SJCRH30 (cell line): Measurements from ENCODE around the gene CTNNA2. TPM values are rescaled to one million over a fixed set of nuclear protein-coding genes. Genes with fewer than 3 reads are reported as not detected.

ENCODE experiments used
- DNase-seq, 2 experiments: peaks; one replicate each; pipeline ENCODE4 v3.0.0-alpha.2; 2015 to 2020
- H3K27ac ChIP-seq: fragments of 250-450 bp; sonication (Bioruptor Pico); 2 replicates; pipeline ENCODE4 v1.5.1; 2020; ENCODE audit warnings: mild to moderate bottlenecking, moderate library complexity
- H3K27me3 ChIP-seq: fragments of 250-450 bp; sonication (Bioruptor Pico); 2 replicates; pipeline ENCODE4 v1.5.1; 2020; ENCODE audit warnings: mild to moderate bottlenecking, moderate library complexity
- H3K36me3 ChIP-seq: fragments of 250-450 bp; sonication (Bioruptor Pico); 2 replicates; pipeline ENCODE4 v1.5.1; 2020; ENCODE audit warnings: mild to moderate bottlenecking, moderate library complexity
- H3K4me1 ChIP-seq: fragments of 250-450 bp; sonication (Bioruptor Pico); 2 replicates; pipeline ENCODE4 v1.5.1; 2020; ENCODE audit warnings: mild to moderate bottlenecking, moderate library complexity
- H3K4me3 ChIP-seq: fragments of 250-450 bp; sonication (Bioruptor Pico); 2 replicates; pipeline ENCODE4 v1.5.1; 2020; ENCODE audit warnings: mild to moderate bottlenecking, moderate library complexity
- H3K9me3 ChIP-seq: fragments of 250-450 bp; sonication (Bioruptor Pico); replicated peaks from 2 replicates; pipeline ENCODE4 v1.5.1; 2020; ENCODE audit warnings: mild to moderate bottlenecking, moderate library complexity
- total RNA-seq: library from RNA; depleted of rRNA; stranded (reverse); fragments of >200 nt; shearing (Covaris generic); gene quantifications from 2 replicates; pipeline ENCODE4 v1.2.3, GENCODE V29; 2014

The CTNNA2 gene
- total RNA-seq, 1 experiment from 2014 or later = not detected

DNA sequence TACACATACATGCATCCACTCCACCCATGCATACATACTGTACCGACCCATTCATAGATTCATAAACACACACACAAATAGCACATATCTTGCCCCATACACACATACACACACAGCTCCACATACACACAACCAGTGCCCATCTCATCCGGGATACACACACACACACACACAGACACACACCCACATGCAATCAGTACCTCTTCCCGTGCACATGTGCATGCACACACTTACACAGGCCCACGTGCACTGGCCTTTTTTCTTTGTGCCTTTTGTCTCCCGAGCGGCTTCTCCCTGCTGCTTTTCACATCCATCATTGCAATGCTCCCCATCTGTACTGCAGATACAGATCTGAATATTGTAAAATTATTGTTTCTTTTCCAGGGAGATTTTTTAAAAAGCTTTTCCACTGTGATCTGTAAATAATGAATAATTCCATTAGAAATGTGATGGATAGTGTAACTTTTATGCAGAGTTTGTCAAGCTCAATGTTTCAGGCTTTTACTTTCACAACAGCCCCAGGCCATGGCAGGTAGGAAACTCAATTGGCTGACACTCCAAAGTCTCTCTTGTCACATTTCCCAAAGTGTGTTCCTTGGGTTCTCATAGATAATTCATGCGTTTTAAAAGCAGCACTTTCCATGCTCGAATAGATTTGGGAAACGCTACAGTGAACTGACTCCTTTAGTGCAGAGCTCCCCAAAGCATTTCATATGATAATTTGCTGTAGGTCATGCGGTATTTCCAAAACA is 393.5 kb downstream of the CTNNA2 start:
- no peaks in the 10 kb centered on the region for H3K36me3 ChIP-seq
- DNase-seq = no peak
- no peak overlapping the region for H3K4me3 ChIP-seq
- peaks cover 23% of the 10 kb centered on the region; the same call in 1 of the 2 replicates for H3K27me3 ChIP-seq
- H3K27ac ChIP-seq = no peak overlapping the region
- no peaks in the 10 kb centered on the region for H3K9me3 ChIP-seq
- H3K4me1 ChIP-seq = no peaks in the 10 kb centered on the region

DNA sequence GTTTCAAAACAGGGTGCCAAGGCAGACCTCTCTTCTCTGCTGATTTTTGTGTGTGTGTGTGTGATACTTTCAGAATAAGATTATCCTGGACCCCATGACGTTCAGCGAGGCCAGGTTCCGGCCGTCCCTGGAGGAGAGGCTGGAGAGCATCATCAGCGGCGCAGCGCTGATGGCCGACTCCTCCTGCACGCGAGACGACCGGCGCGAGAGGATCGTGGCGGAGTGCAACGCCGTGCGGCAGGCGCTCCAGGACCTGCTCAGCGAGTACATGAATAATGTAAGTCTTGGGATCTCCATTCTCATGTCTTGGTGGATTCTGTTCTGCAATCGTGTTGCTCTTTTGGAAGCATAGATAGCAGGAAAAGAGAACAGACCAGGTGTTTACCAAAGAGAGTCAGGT is 396.7 kb downstream of the CTNNA2 start:
- DNase-seq = no peak
- no peaks in the 10 kb centered on the region for H3K36me3 ChIP-seq

DNA sequence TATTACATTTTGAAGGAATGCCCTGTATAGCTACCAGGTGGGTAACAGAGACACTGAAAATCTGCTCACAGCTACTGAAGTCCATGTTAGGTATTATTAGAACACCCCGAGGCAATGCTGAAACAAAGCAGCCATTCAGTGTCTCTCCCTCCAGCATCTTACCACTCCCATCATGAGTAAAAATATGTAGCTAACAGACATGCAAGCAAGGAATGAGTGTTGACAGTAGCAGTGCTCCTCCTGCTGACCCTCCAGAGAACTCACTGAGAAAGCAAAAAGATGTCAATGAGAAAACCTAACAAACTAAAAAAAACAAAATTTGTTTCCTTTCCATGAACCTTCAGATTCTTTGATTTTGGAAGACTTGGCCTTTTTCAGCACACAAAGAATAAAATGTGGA is 397.8 kb downstream of the CTNNA2 start:
- no peak overlapping the region for H3K27ac ChIP-seq
- peaks cover 12% of the 10 kb centered on the region; the same call in 1 of the 2 replicates for H3K27me3 ChIP-seq
- no peaks in the 10 kb centered on the region for H3K36me3 ChIP-seq
- peak in 1 of 2 experiments; percentile 3 for DNase-seq
- H3K4me1 ChIP-seq = no peaks in the 10 kb centered on the region
- no peak overlapping the region for H3K4me3 ChIP-seq
- no peaks in the 10 kb centered on the region for H3K9me3 ChIP-seq

More for the DNA sequence above, 396.7 kb downstream of the CTNNA2 start:
- Histone ChIP-seq H3K9me3 (no peaks in the 10 kb centered on the region), H3K27me3 (peaks cover 8% of the 10 kb centered on the region; the same call in 1 of the 2 replicates), H3K4me3 (no peak overlapping the region), H3K4me1 (no peaks in the 10 kb centered on the region), H3K27ac (no peak overlapping the region)

DNA sequence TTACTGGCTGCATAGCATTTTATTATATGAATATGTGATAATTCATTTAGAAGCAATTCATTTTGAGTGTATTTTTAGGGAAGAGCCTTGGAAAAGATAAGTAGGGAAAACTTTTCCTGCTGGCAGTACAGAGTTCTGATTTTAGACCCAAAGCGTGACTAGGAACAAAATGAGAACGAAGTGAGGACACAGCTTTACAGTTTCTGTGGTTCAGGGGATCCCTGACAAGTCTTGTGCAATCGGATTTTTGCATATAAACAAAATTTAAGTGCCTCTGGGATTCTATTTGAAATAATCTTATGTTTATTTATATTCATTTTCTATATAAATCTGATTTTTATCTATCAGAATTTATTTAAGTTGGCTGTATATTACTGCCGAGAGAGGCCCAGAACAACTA is 402.6 kb downstream of the CTNNA2 start:
- H3K9me3 ChIP-seq = no peaks in the 10 kb centered on the region
- peaks cover 8% of the 10 kb centered on the region; the same call in 1 of the 2 replicates for H3K27me3 ChIP-seq
- DNase-seq = no peak
- H3K27ac ChIP-seq = no peak overlapping the region
- no peaks in the 10 kb centered on the region for H3K4me1 ChIP-seq
- H3K36me3 ChIP-seq = no peaks in the 10 kb centered on the region
- H3K4me3 ChIP-seq = no peak overlapping the region

DNA sequence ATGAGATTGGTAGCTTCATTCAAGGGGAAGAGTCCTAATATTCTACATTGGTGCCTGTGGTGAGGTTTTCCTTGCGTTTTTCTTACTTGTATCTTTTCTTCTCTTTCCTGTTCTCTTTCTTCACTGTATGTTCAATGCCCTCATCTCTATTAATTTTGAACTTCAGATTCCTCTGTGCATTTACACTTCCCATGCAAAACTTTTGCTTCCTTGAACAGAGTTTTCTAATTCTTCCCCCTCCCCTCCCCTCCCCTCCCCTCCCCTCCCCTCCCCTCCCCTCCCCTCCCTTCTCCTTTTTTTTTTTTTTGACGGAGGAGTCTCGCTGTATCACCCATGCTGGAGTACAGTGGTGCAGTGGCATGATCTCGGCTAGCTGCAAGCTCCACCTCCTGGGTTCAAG is 403.4 kb downstream of the CTNNA2 start:
- Histone ChIP-seq H3K27ac (no peak overlapping the region), H3K27me3 (peaks cover 12% of the 10 kb centered on the region), H3K4me3 (no peak overlapping the region), H3K36me3 (no peaks in the 10 kb centered on the region), H3K9me3 (no peaks in the 10 kb centered on the region), H3K4me1 (no peaks in the 10 kb centered on the region)
- no peak for DNase-seq

DNA sequence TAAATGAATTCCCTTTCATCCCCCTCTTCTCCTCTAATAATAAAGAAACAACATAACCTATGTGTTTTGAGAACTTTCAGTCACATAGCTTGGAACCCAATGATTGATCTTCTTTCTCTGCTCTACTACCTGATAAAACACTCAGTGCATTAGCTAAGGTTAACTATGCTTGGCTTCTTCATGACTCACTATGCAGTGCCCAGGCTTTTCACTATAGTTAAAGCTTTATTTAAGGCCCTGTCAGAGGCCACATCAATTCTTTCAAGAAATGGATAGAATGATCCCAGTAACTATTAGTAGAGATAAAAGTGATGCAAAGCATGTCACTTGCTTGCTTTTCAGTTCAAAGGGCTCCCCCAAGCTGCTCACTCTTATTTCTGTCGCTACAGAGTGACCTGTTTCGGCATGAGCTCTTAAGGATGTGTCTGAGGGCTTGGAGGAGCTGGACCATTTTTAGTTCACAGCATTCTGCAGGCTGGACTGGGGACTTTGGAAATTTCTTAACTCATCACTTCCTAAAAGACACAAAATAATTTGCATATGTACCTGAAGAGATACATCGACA is 407.7 kb downstream of the CTNNA2 start:
- Histone ChIP-seq H3K4me1 (no peaks in the 10 kb centered on the region), H3K27ac (no peak overlapping the region), H3K4me3 (no peak overlapping the region), H3K36me3 (no peaks in the 10 kb centered on the region), H3K27me3 (peaks cover 7% of the 10 kb centered on the region; the same call in 1 of the 2 replicates), H3K9me3 (no peaks in the 10 kb centered on the region)
- DNase-seq = no peak

DNA sequence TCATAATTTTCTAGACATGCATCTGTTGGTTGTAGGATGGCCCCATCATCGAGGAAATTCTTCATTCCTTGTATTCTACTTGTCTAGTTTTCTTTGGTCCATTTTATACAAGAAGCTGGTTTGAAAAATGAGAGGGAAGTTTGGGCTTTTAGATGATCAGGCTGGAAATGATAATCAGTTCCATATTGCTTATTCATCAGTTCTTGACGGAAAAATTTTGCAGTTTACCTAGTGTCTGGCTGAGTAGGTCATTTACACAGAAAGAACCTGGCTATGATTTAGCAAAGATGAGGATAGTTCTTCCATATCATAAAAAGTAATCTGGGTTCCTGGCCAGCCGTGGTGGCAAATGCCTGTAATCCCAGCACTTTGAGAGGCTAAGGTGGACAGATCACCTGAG is 416.8 kb downstream of the CTNNA2 start:
- Histone ChIP-seq H3K36me3 (no peaks in the 10 kb centered on the region), H3K27ac (no peak overlapping the region), H3K4me3 (no peak overlapping the region), H3K9me3 (no peaks in the 10 kb centered on the region; the same call in 1 of the 2 replicates), H3K4me1 (no peaks in the 10 kb centered on the region), H3K27me3 (peaks cover 5% of the 10 kb centered on the region; the same call in 1 of the 2 replicates)
- DNase-seq = no peak

DNA sequence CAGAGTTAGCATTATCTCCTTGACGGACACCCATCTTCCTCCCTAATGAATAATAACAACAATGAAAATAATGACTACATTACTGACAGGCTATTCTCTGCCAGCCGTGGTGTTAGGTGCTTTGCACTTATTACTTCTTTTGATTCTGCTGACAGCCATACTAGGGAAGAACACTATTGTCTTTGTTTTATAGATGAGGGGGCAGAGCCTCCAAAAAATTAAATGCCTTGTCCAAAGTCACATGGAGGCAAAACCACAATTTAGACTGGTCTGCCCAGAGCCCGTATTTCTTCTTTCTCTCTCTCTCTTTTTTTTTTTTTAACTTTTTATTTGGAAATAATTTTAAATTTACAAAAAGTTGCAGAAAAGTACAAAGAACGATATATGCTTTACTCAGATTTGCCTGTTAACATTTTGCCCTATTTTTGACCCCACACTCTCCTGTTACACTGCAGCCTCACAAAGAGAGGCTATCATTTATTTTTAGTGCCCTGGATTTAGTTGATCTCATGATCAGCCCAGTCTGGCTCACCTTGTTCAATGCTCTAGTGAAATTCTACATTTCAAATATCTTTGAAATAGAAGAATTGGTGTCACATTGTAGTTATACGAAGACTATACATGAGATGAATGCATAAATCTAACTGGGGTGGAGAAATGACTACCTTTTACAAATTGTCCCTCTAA is 422.3 kb downstream of the CTNNA2 start:
- no peak overlapping the region for H3K4me3 ChIP-seq
- H3K27me3 ChIP-seq = peaks cover 10% of the 10 kb centered on the region
- H3K4me1 ChIP-seq = no peaks in the 10 kb centered on the region
- H3K27ac ChIP-seq = no peak overlapping the region
- H3K36me3 ChIP-seq = no peaks in the 10 kb centered on the region
- DNase-seq = no peak
- H3K9me3 ChIP-seq = no peaks in the 10 kb centered on the region; the same call in 1 of the 2 replicates

DNA sequence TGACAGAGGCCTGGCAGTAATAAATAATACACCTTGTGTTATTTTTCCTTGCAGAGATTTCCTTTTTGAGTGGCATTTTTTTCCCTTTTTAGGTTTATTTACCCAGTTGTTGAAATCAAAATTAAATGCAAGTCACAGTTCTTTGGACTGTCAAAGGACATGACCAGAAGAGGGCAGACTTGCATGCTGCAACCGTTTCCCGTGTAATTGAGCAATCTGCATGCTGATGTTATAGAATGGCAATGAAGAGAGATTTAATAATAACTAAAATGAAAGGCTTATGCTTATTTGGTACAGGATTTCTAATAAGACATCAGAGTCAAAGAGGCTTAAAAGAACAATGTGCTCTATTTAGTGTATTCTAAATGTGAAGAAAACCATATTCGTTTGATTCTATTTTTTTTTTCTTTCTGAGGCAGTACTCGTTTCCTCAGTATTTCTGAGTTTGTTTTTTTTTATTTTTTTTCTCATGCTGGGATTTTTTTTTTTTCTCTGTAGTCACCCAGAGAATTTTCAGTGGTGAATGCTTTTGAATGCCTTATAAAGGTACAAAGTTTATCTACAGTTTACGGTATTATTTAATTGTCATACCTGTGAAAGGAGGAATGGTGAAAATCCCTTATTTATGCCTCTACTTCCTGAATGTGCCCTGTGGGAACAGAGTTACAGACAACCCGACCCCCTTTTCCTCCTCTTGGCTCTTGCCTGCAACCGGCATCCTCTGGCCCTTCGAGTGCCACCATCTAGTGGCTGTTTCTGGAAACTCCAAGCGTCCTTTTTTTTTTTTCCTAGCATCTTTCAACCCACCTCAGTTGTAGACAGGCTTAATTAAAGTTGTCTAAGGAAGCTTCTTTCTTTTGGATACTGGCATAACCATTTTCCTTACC is 423.2 kb downstream of the CTNNA2 start:
- DNase-seq = peak; percentile 24 to 53
- no peak overlapping the region for H3K27ac ChIP-seq
- no peaks in the 10 kb centered on the region for H3K4me1 ChIP-seq

DNA sequence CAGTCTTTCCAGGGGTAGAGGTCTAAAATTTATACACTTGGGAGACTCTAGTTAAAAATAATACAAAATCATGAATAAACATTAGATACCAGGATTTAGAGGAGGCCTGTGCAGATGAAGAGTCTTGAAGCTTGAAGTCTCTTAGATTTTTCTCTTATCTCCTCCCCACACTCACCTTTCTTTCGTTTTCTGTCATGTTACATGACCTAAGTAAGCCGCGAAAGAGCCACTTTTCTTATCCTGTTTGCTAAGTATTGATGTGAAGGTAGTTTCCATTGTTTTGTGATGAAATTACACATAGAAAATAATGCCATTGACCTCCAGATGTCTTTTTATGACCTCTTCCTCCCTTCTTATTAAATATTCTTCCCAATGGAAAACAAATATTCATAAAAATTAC is 423.9 kb downstream of the CTNNA2 start:
- no peaks in the 10 kb centered on the region for H3K9me3 ChIP-seq
- no peaks in the 10 kb centered on the region for H3K36me3 ChIP-seq
- H3K4me1 ChIP-seq = no peaks in the 10 kb centered on the region
- H3K27ac ChIP-seq = no peak overlapping the region
- H3K4me3 ChIP-seq = no peak overlapping the region
- DNase-seq = no peak
- peaks cover 10% of the 10 kb centered on the region for H3K27me3 ChIP-seq

More for the DNA sequence above, 423.2 kb downstream of the CTNNA2 start:
- Histone ChIP-seq H3K36me3 (no peaks in the 10 kb centered on the region), H3K9me3 (no peaks in the 10 kb centered on the region; the same call in 1 of the 2 replicates), H3K27me3 (peaks cover 10% of the 10 kb centered on the region), H3K4me3 (no peak overlapping the region)

DNA sequence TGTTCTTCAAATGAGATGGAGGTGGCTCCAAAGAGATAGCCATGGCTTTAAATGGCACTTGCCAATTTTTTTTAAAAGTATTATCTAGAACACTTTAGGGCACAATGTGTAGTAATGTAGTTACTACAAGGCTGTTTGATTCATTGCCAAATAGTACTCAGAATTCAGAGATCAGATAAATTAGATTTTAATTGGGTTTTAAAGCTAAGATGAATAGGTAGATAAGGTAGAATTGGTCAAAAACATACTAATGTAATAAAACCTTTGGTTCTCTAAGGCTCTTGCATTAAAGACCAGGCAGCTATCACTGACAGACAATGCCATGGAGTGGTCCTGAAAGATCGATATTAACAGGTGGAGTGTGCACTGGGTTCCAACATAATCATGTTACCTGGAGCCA is 425.8 kb downstream of the CTNNA2 start:
- no peaks in the 10 kb centered on the region for H3K36me3 ChIP-seq
- peaks cover 10% of the 10 kb centered on the region for H3K27me3 ChIP-seq
- H3K4me1 ChIP-seq = no peaks in the 10 kb centered on the region
- DNase-seq = peak in 1 of 2 experiments; percentile 2
- no peak overlapping the region for H3K27ac ChIP-seq
- H3K4me3 ChIP-seq = no peak overlapping the region
- H3K9me3 ChIP-seq = no peaks in the 10 kb centered on the region

DNA sequence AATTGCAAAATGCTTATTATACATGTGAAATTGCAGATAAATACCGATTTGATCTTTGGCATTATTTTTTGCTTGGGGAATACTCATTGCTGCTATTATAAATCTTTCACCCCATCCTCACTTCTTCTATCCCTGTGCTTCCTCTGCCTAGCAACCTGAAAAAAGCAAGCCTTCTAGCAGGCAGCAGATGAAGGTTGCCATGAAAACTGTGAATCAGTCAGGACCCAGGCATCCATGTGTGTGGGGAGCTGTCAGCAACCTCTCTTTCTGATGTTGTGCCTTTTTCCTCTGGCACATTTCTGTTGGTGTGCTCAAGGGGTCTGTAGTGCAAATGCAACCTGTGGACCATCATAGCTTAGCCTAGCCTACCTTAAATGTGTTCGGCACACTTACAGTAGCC is 427.5 kb downstream of the CTNNA2 start:
- Histone ChIP-seq H3K36me3 (no peaks in the 10 kb centered on the region), H3K4me3 (no peak overlapping the region), H3K9me3 (no peaks in the 10 kb centered on the region), H3K4me1 (no peaks in the 10 kb centered on the region), H3K27ac (no peak overlapping the region), H3K27me3 (peaks cover 8% of the 10 kb centered on the region; the same call in 1 of the 2 replicates)
- DNase-seq = no peak

DNA sequence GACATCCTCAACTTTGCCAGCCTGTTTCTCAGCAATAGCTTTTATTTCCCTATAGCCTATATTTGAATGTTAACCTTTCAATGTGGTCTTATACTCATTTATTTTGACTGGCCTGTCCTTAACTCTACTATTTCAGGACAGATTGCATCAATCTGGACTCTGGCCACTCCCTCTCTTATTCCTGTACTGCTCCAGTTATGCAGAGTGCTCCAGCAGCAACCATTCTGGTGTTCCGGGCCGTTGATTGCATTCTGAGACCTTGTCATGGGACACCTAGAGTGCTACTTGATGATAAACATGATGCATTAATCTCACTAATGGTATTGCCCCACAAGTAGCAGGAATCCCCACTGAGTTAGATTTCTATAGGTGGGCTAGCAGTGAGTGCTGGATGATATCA is 428.3 kb downstream of the CTNNA2 start:
- H3K9me3 ChIP-seq = no peaks in the 10 kb centered on the region
- no peaks in the 10 kb centered on the region for H3K4me1 ChIP-seq
- no peak overlapping the region for H3K4me3 ChIP-seq
- no peak overlapping the region for H3K27ac ChIP-seq
- no peak for DNase-seq
- H3K36me3 ChIP-seq = no peaks in the 10 kb centered on the region
- peaks cover 8% of the 10 kb centered on the region; the same call in 1 of the 2 replicates for H3K27me3 ChIP-seq

DNA sequence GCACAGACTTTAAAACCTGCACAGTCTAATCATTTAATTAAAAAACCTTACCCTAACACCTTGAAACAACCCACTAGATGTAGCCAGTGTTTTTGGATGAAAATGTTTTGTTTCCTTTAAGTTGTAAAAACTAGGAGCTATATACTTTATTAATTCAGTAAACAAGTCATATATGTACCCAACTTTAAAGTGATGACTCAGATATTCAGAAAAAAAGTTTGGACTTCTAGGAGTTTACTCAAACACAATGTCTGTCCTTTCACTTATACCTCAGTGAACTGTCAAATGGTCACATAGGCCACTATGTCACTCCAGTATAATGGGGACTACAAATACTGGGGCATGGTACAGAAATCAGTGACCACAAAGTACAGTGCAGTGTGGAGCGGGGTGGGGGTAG is 431.4 kb downstream of the CTNNA2 start:
- no peak for DNase-seq
- H3K9me3 ChIP-seq = no peaks in the 10 kb centered on the region
- H3K4me3 ChIP-seq = no peak overlapping the region
- H3K4me1 ChIP-seq = no peaks in the 10 kb centered on the region
- no peak overlapping the region for H3K27ac ChIP-seq
- H3K36me3 ChIP-seq = no peaks in the 10 kb centered on the region
- peaks cover 3% of the 10 kb centered on the region; the same call in 1 of the 2 replicates for H3K27me3 ChIP-seq
